Activated B cell treated with CpG ODN at 0.5 μM for 24 hours (primary cell): ENCODE data around the gene TSPOAP1. TPM values are rescaled to one million over a fixed set of nuclear protein-coding genes. Genes with fewer than 3 reads are reported as not detected.

Source experiments
- ATAC-seq: fragments of 200-7000 bp; cut with Tn5 transposase; one replicate; pipeline ENCODE4 v1.10.0; 2021; ENCODE audit warnings: low read depth, mild to moderate bottlenecking, moderate library complexity
- CTCF ChIA-PET: fragments of 350-600 bp; sonication (Branson Sonifier 250); formaldehyde crosslinking; loops from one replicate; lab custom pipeline; 2021; ENCODE audit warnings: antibody characterized with exemption; lab: Charles Lee
- POLR2A ChIA-PET: fragments of 350-600 bp; sonication (Branson Sonifier 250); formaldehyde crosslinking; loops from one replicate; lab custom pipeline; 2021; ENCODE audit warnings: antibody characterized with exemption; lab: Charles Lee
- DNase-seq: peaks from one replicate; pipeline ENCODE4 v3.0.0; 2022
- H3K27ac Mint-ChIP-seq: one replicate; pipeline ENCODE4 v1.8.0; 2020; ENCODE audit warnings: mixed read lengths
- H3K27me3 Mint-ChIP-seq: one replicate; pipeline ENCODE4 v1.8.0; 2021; ENCODE audit warnings: mixed read lengths
- H3K36me3 Mint-ChIP-seq: one replicate; pipeline ENCODE4 v1.8.0; 2021; ENCODE audit warnings: low read depth, mixed read lengths
- H3K4me1 Mint-ChIP-seq: one replicate; pipeline ENCODE4 v1.8.0; 2021; ENCODE audit warnings: mixed read lengths
- H3K4me3 Mint-ChIP-seq: one replicate; pipeline ENCODE4 v1.8.0; 2020; ENCODE audit warnings: mild to moderate bottlenecking, mixed read lengths
- H3K9me3 Mint-ChIP-seq: one replicate; pipeline ENCODE4 v1.8.0; 2020; ENCODE audit warnings: mixed read lengths
- CTCF ChIP-seq: fragments of 200-600 bp; IDR thresholded peaks from one replicate; pipeline ENCODE4 v1.8.0; 2022; ENCODE audit warnings: antibody characterized with exemption, mild to moderate bottlenecking
- intact Hi-C: fragments of 100-400 bp; cut with micrococcal nuclease; formaldehyde crosslinking; loops from one replicate; pipeline ENCODE4 v1.15.1; 2024
- total RNA-seq: library from RNA; stranded (reverse); gene quantifications from 2 replicates; pipeline ENCODE4 v1.2.3, GENCODE V29; 2022

Gene TSPOAP1
- total RNA-seq, 1 donor from 2014 or later: 22.5 TPM

DNA sequence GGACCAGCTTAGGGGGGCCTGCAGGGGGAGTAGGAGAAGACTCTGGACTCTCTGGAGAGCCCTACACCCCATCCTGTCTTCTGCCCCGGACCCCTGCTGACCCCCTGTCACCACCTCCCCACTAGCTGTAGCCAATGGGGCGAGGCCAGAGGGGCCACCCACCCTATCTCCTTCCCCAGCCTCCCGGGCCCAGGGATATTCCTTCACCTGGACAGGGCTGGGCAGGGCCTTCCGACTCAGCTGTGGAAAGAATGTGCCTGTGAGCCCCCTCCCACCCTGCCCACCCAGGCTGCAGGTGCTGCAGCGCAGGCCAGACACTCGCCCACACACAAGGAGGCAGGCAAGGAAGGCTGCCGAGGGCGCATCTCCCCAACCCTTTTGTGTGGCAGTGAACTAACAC is 23.0 kb downstream of the TSPOAP1 start:
- no peak for DNase-seq
- no peak for TF ChIP-seq CTCF
- no peak for ATAC-seq
- no peaks in the 10 kb centered on the region for H3K27me3 Mint-ChIP-seq
- H3K4me1 Mint-ChIP-seq: peaks cover 7% of the 10 kb centered on the region
- CTCF ChIA-PET: interaction anchor here (1.0 to 3.2 kb wide), 4 partner anchors 9 to 168 kb away, joined by 3 to 12 read pairs (median 4); no protein-coding TSS in a partner anchor
- POLR2A ChIA-PET: interaction anchor here (2.1 kb wide), 1 partner anchor 23 kb away, joined by 8 read pairs; the partner anchor contains the start of gene TSPOAP1
- H3K9me3 Mint-ChIP-seq: no peaks in the 10 kb centered on the region
- no peak overlapping the region for H3K27ac Mint-ChIP-seq
- no peaks in the 10 kb centered on the region for H3K36me3 Mint-ChIP-seq
- intact Hi-C loops: no loop called here
- H3K4me3 Mint-ChIP-seq: no peak overlapping the region

DNA sequence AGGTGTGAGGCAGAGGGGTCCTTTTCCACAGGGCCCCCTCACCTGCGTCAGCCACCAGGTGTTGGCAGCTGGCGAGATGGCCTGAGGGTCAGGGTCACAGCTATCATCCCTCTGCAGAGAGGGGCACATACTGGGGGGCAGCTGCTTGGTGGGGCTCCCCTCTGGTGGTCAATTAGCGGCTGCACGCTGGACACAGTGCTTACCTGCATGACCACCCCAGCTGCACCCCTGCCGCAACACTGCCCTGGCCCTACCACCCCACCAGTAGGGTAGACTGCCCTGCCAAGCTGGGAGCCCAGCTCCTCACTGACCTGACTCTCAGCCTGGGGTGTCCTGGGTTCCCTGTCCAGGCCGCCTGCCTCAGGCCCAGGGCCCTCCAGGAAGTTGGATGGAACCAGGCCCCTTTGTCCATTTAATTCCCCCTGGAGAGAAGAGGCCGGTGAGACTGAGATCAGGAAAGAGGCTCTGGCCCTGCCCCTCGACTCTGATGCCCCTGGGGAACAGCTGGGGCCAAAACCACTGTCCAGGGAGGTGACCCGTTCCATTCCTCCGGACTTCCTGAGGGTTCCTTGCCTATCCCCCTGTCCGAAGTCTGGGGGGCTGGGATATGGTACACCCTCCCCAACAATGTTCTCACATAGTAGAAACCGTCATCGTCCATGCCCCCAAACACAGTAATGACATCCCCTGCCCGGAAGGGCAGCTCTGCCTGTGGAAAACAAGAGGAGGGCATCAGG is 23.7 kb downstream of the TSPOAP1 start:
- Mint-ChIP-seq H3K27me3 (no peaks in the 10 kb centered on the region), H3K27ac (no peak overlapping the region), H3K36me3 (no peaks in the 10 kb centered on the region), H3K9me3 (no peaks in the 10 kb centered on the region), H3K4me1 (peaks cover 7% of the 10 kb centered on the region), H3K4me3 (no peak overlapping the region)
- POLR2A ChIA-PET: interaction anchor here (1.1 to 2.1 kb wide), 3 partner anchors 23 to 39 kb away, joined by 4 to 8 read pairs (median 6); partner anchors contain the start of gene TSPOAP1
- intact Hi-C loops: loop anchor here (1.0 to 5.0 kb wide), 2 partner anchors 58 to 142 kb away; no protein-coding TSS in a partner anchor
- ATAC-seq: no peak
- TF ChIP-seq CTCF: no peak
- CTCF ChIA-PET: interaction anchor here (1.0 to 3.2 kb wide), 9 partner anchors 9 to 169 kb away, joined by 3 to 12 read pairs (median 5); partner anchors contain the start of gene RNF43
- DNase-seq: no peak

DNA sequence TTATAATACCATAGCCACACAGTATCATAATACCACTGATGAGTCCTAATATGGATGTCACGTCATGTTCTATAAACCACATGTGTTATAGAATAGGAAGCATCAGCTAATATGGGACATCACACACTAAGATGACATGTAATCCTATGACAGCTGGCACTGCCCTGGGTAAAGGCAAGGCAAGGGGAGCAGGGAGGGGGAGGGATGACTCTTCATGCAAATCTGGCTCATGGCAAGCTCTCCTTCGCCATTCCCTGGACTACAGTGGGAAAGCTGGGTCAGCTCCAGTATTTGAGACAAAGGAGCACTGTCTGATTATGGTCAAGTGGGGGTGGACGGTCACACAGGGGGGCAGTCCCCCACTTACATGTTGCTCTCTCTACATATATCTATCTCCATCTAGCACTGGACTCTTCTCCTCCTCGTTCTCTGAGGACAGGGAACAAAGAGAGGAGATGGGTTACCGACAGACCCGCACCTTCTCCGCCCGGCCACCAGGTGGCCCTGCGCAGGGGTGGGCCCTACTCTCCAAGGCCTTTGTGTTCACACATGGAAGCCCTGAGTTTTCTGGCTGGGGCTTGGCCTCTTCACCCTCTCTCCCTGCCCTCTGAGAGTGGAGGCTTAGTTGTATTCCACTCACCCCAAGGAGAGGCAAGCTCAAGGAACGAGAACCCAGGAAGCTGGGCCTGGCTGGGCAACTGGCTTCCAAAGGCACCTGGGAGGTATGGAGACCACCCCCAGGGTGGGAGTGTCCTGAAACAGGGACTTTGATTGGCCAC is 24.4 kb downstream of the TSPOAP1 start:
- no peak overlapping the region for H3K4me3 Mint-ChIP-seq
- no peaks in the 10 kb centered on the region for H3K36me3 Mint-ChIP-seq
- ChIA-PET POLR2A (interaction anchor here (0.6 to 2.1 kb wide), 4 partner anchors 18 to 40 kb away, joined by 4 to 8 read pairs (median 6); partner anchors contain the start of gene TSPOAP1), CTCF (interaction anchor here (0.6 to 3.2 kb wide), 12 partner anchors 10 to 150 kb away, joined by 3 to 12 read pairs (median 5); partner anchors contain the start of gene RNF43)
- no peaks in the 10 kb centered on the region for H3K27me3 Mint-ChIP-seq
- H3K9me3 Mint-ChIP-seq: no peaks in the 10 kb centered on the region
- peak; percentile 96 for ATAC-seq
- peak; percentile 32 for TF ChIP-seq CTCF
- DNase-seq: no peak
- no peak overlapping the region for H3K27ac Mint-ChIP-seq
- intact Hi-C loops: loop anchor here (1.0 to 5.0 kb wide), 2 partner anchors 57 to 143 kb away; no protein-coding TSS in a partner anchor
- H3K4me1 Mint-ChIP-seq: peaks cover 7% of the 10 kb centered on the region

DNA sequence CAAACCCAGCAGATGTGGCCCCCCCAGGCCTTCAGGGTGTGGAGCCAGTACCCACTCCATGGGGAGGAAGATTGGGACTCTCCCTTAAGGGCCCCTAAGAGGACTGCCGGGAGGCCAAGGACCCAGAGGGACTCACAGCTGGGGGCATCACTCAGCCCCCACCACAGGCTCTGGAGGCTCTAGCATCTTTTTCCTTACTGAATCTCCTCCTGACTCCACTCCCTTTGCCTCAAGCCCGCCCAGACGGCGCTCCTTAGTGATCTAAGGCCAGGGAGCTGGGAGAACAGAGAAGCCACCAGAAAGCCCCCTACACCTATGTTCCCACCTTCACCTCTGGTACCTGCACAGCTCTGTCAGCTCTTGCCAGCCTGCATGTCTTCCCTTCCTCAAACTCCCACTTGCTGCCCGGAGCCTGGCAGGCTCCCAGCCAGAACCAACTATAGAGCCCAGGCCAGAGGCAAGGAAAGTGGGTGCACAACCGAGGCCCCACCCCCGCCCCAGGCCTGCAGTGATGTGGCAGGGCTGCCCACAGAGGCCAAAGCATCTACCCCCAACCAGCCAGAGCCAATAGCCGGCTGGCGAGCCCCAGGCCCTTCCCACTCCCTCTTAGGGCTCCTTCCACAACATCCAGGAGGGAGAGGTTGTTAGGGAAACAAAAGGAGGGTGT is 25.5 kb downstream of the TSPOAP1 start:
- intact Hi-C loops: loop anchor here (5.0 kb wide), 1 partner anchor 56 kb away; no protein-coding TSS in a partner anchor
- DNase-seq: no peak

More for the DNA sequence above, 25.5 kb downstream of the TSPOAP1 start:
- ChIA-PET POLR2A (interaction anchor here (0.6 kb wide), 1 partner anchor 328 kb away, joined by 3 read pairs; no protein-coding TSS in a partner anchor), CTCF (interaction anchor here (1.0 to 3.2 kb wide), 4 partner anchors 11 to 151 kb away, joined by 3 to 12 read pairs (median 5); no protein-coding TSS in a partner anchor)
- TF ChIP-seq CTCF: no peak
- peaks cover 7% of the 10 kb centered on the region for H3K4me1 Mint-ChIP-seq
- no peak overlapping the region for H3K4me3 Mint-ChIP-seq
- no peaks in the 10 kb centered on the region for H3K27me3 Mint-ChIP-seq
- H3K36me3 Mint-ChIP-seq: no peaks in the 10 kb centered on the region
- H3K9me3 Mint-ChIP-seq: no peaks in the 10 kb centered on the region
- H3K27ac Mint-ChIP-seq: no peak overlapping the region
- ATAC-seq: no peak
